Brain microvascular endothelial cell (primary cell): ENCODE measurements around the gene STAU1.
"Not testable (repeated sequence)": the region's sequence is repeated elsewhere in the genome, so short reads cannot be mapped to it uniquely, and the experiment has no call there.

ENCODE experiments used
- DNase-seq: peaks from one replicate; pipeline ENCODE4 v3.0.0-alpha.2; 2020
- H3K27ac ChIP-seq: fragments of 250-450 bp; sonication (Bioruptor Pico); 2 replicates; pipeline ENCODE4 v1.5.1; 2020; ENCODE audit warnings: mild to moderate bottlenecking, moderate library complexity
- H3K27me3 ChIP-seq: fragments of 250-450 bp; sonication (Bioruptor Pico); replicated peaks from 2 replicates; pipeline ENCODE4 v1.5.1; 2020; ENCODE audit warnings: mild to moderate bottlenecking
- H3K36me3 ChIP-seq: fragments of 250-450 bp; sonication (Bioruptor Pico); replicated peaks from 2 replicates; pipeline ENCODE4 v1.5.1; 2020; ENCODE audit warnings: mild to moderate bottlenecking
- H3K4me3 ChIP-seq: 2 replicates; pipeline ENCODE4 v1.5.1; 2011; ENCODE audit warnings: low read depth, mild to moderate bottlenecking, control low read depth, low read length, moderate library complexity
- in situ Hi-C: cut with HindIII; loops from 2 replicates; pipeline ENCODE4 v1.10.0; 2017; ENCODE audit warnings: low sequenced_read_pairs, low pct_ligation_motif_present
- TF ChIP-seq, protein P1 (sequence below): IDR thresholded peaks from 2 replicates; pipeline ENCODE4 v1.5.1; 2011; ENCODE audit warnings: low read depth, mild to moderate bottlenecking, moderate library complexity, low read length, control low read depth, inconsistent platforms; ENCODE audit errors: missing control alignments

STAU1 gene

GRCh38 chr20:49140834-49141233 lies 47.3 kb downstream of the STAU1 start:
- in situ Hi-C loops = no loop called here

GRCh38 chr20:49140411-49140810 lies 47.7 kb downstream of the STAU1 start:
- TF ChIP-seq, protein P1, sequence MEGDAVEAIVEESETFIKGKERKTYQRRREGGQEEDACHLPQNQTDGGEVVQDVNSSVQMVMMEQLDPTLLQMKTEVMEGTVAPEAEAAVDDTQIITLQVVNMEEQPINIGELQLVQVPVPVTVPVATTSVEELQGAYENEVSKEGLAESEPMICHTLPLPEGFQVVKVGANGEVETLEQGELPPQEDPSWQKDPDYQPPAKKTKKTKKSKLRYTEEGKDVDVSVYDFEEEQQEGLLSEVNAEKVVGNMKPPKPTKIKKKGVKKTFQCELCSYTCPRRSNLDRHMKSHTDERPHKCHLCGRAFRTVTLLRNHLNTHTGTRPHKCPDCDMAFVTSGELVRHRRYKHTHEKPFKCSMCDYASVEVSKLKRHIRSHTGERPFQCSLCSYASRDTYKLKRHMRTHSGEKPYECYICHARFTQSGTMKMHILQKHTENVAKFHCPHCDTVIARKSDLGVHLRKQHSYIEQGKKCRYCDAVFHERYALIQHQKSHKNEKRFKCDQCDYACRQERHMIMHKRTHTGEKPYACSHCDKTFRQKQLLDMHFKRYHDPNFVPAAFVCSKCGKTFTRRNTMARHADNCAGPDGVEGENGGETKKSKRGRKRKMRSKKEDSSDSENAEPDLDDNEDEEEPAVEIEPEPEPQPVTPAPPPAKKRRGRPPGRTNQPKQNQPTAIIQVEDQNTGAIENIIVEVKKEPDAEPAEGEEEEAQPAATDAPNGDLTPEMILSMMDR = no peak
- H3K4me3 ChIP-seq = no peak overlapping the region
- no peak overlapping the region for H3K27ac ChIP-seq
- in situ Hi-C loops = no loop called here
- H3K36me3 ChIP-seq = peaks cover 9% of the 10 kb centered on the region
- H3K27me3 ChIP-seq = no peaks in the 10 kb centered on the region
- DNase-seq = no peak

More at GRCh38 chr20:49140834-49141233, 47.3 kb downstream of the STAU1 start:
- H3K27ac ChIP-seq = no peak overlapping the region
- no peak for DNase-seq
- no peak overlapping the region for H3K4me3 ChIP-seq
- H3K27me3 ChIP-seq = no peaks in the 10 kb centered on the region
- TF ChIP-seq, protein P1 = no peak
- H3K36me3 ChIP-seq = peaks cover 9% of the 10 kb centered on the region

GRCh38 chr20:49138431-49138830 lies 49.7 kb downstream of the STAU1 start:
- DNase-seq = no peak
- peaks cover 3% of the 10 kb centered on the region for H3K36me3 ChIP-seq
- in situ Hi-C loops = no loop called here
- H3K27ac ChIP-seq = no peak overlapping the region
- no peak overlapping the region for H3K4me3 ChIP-seq
- no peaks in the 10 kb centered on the region for H3K27me3 ChIP-seq
- TF ChIP-seq, protein P1 = no peak

GRCh38 chr20:49136817-49137571 lies 51.1 kb downstream of the STAU1 start:
- no peak for DNase-seq
- Histone ChIP-seq H3K4me3 (no peak overlapping the region), H3K27ac (no peak overlapping the region), H3K27me3 (no peaks in the 10 kb centered on the region), H3K36me3 (peaks cover 8% of the 10 kb centered on the region)
- TF ChIP-seq, protein P1 = no peak
- in situ Hi-C loops = no loop called here

- peaks cover 13% of the 10 kb centered on the region for H3K36me3 ChIP-seq
- H3K27me3 ChIP-seq, in situ Hi-C loops, DNase-seq, H3K27ac ChIP-seq, H3K4me3 ChIP-seq: not testable (repeated sequence)
Measured at GRCh38 chr20:49134797-49135196, 53.3 kb downstream of the STAU1 start.

GRCh38 chr20:49133571-49133970 lies 54.6 kb downstream of the STAU1 start:
- in situ Hi-C loops = no loop called here
- Histone ChIP-seq H3K36me3 (peaks cover 13% of the 10 kb centered on the region), H3K27me3 (no peaks in the 10 kb centered on the region), H3K4me3 (no peak overlapping the region), H3K27ac (no peak overlapping the region)
- no peak for DNase-seq
- TF ChIP-seq, protein P1 = no peak
